IPS-18a (cell line): ENCODE measurements around the gene FOXD1.

Experiments
- H3K27ac ChIP-seq: one replicate; pipeline ENCODE4 v1.5.1; 2013; ENCODE audit warnings: low read length
- H3K27me3 ChIP-seq: one replicate; pipeline ENCODE4 v1.6.1; 2013; ENCODE audit warnings: mild to moderate bottlenecking, low read length; ENCODE audit not compliant: control insufficient read depth, insufficient read depth
- H3K36me3 ChIP-seq: one replicate; pipeline ENCODE4 v1.6.1; 2013; ENCODE audit warnings: low read depth, low read length; ENCODE audit not compliant: control insufficient read depth
- H3K4me1 ChIP-seq: one replicate; pipeline ENCODE4 v1.6.1; 2013; ENCODE audit warnings: low read depth, low read length; ENCODE audit not compliant: control insufficient read depth
- H3K4me3 ChIP-seq: one replicate; pipeline ENCODE4 v1.5.1; 2013; ENCODE audit warnings: low read length
- H3K9ac ChIP-seq: one replicate; pipeline ENCODE4 v1.6.1; 2013; ENCODE audit warnings: mild to moderate bottlenecking, low read length, moderate library complexity
- H3K9me3 ChIP-seq: one replicate; pipeline ENCODE4 v1.6.1; 2013; ENCODE audit warnings: low read depth, low read length; ENCODE audit not compliant: control insufficient read depth

The FOXD1 gene

GRCh38 chr5:73399775-73400174, 48.8 kb downstream of the FOXD1 start:
- H3K36me3 ChIP-seq, result no peaks in the 10 kb centered on the region
- no peaks in the 10 kb centered on the region for H3K27me3 ChIP-seq
- H3K4me3 ChIP-seq, result no peak overlapping the region
- no peaks in the 10 kb centered on the region for H3K4me1 ChIP-seq
- no peaks in the 10 kb centered on the region for H3K9me3 ChIP-seq
- no peak overlapping the region for H3K27ac ChIP-seq
- H3K9ac ChIP-seq, result no peak overlapping the region
